KG1 (cell line): ENCODE results near the gene LRRC23.
"Not testable (repeated sequence)": the region's sequence is repeated elsewhere in the genome, so short reads cannot be mapped to it uniquely, and the experiment has no call there.

Source experiments
- DNase-seq: peaks from one replicate; lab custom pipeline; 2025; lab: John Stamatoyannopoulos, UW

The LRRC23 gene

DNA sequence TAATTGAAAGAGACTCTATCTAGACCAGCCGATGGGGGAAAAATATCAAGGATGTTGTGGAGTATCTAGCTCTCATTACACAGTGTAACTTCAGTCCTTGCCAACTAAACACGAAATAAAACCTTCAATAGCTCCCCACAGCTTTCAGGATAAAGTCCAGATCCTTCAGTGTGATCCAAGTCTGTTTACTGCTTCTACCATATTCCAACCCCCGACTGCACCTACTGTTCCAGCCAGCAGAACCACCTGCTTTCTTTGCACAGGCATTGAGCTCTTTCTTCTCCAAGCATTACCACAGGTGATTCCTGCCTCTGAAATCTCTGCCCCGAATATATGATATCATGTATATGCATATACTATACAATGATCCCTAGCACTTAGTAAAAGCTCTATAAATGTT, 2.2 kb upstream of the LRRC23 start:
- DNase-seq: no peak

DNA sequence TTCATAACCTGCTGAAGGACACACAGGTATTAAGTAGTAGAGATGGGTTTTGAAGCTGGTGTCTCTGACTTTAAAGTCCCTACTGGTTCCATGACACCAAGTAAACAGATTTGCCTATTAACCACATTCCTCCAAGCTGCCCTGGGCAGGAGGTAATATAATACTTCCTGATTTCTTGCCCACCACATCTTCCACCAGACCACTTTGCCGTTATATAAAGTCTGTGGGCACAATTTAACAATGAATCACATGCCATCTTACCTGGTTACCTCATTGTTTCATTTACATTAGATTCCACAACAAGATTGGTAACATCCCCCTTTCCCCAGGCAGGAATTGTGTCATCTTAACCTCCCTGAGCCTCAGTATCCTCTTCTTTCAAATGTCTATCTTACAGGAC, 900 bp upstream of the LRRC23 start:
- DNase-seq: no peak

DNA sequence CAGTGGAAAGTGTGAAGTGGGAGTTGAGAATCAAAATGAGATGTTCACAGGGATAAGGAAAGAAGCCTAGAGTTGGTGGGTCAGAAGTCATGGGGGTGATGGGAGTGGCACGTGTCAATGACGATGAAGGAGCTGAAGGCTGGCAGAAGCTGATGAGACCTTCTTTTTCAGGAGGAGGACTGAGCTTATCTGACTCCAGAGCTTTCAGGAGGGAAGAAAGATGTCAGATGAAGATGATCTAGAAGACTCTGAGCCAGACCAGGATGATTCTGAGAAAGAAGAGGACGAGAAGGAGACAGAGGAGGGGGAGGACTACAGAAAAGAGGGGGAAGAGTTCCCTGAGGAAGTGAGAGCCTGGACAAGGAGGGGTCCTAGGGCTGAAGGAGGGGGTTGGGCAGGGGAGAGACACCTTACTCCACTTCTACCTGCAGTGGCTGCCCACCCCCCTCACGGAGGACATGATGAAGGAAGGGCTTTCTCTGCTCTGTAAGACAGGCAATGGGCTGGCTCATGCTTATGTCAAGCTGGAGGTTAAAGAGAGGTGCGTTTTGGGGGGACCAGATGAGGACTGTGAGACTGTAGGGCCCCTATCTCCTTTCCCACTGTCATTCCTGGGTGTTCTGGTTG, 905 bp downstream of the LRRC23 start:
- DNase-seq: no peak

DNA sequence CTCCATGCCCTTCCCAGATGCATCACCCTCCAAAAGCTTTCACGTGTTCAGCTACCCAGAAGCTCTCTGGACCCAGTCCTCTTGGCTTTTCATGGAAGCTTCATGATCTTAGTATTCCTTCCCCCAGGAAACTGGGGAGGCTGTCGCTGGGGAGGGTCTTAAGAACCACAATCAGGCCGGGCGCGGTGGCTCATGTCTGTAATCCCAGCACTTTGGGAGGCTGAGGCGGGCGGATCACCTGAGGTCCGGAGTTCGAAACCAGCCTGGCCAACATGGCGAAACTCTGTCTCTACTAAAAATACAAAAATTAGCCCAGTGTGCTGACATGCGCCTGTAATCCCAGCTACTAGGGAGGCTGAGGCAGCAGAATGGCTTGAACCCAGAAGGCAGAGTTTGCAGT, 3.5 kb downstream of the LRRC23 start:
- DNase-seq: not testable (repeated sequence)

DNA sequence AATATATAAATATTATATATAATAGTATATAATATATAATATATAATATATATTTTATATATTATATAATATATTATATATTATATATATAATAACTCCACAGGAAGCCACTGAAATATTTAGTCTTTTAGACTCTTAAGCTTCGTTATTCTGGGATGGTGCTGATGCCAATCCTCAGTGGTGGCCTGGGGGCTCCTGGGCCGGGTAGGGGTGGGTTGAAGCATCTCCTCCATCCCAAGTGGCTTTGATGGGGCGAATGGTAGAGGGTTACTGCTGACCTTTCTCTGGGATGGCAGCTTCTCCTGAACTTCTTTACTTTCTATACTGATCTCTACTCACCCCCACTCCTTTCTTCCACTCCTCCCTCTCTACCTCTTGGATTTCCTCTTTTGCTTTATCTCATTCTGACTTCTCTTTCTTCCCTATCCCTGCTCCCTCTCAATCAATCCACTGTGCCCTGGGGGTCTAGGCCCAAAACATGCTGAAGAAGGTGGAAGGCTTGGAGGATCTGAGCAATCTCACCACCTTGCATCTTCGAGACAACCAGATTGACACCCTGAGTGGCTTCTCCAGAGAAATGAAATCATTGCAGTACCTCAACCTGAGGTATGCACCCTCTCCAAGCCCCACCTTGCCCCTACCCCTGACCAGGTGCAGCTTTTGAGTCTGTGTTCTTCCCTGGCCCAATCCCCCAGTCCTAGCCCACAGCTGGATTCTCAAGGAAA, 5.0 kb downstream of the LRRC23 start:
- no peak for DNase-seq

DNA sequence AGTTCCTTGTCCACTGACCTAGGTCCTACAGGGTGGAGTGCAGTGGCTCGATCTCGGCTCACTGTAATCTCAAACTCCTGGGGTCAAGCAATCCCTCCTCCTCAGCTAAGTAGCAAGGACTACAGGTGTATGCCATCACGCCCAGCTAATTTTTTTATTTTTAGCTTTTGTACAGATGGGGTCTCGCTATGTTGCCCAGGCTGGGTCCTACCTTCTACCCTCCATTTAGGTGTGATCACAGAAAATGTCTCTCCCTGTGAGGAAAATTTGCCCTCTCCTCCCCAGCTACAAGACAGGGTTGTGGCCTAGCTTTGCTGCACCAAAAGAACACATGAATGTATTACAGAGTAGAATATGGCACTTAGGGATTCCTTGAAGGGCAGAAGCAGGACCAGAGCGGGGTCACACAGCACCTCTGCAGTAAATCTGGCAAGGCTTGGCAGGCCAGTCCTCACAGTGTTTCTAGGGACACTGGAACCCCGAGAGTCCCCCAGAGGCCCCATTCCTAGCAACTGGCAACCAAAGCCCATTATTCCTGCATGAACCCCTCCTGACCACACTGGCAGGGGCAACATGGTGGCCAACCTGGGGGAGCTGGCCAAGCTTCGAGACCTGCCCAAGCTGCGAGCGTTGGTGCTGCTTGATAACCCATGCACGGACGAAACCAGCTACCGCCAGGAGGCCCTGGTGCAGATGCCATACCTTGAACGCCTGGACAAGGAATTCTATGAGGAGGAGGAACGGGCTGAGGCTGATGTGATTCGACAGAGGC, 7.7 kb downstream of the LRRC23 start:
- no peak for DNase-seq

DNA sequence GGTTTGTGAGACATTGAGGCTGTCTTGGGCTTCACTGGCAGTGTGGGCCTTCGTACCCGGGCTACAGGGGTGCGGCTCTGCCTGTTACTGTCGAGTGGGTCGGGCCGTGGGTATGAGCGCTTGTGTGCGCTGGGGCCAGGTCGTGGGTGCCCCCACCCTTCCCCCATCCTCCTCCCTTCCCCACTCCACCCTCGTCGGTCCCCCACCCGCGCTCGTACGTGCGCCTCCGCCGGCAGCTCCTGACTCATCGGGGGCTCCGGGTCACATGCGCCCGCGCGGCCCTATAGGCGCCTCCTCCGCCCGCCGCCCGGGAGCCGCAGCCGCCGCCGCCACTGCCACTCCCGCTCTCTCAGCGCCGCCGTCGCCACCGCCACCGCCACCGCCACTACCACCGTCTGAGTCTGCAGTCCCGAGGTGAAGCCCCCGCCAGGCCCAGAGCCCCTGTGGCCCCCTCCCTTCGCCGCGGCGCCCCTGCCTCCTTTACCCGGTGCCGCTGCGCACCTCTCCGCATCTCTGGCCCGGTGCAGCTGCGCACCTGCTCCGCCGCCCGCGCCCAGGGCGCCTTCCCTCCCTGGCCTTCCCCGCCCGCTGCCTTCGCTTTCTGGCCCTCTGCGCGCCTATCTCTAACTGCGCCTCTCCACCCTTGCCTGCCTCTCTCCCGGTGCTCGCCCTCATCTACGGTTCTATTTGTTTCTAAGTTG, 9.8 kb downstream of the LRRC23 start, which contains the start of gene ENO2:
Gene ENO2 (plus strand): TSS at position 335 of the 701 bp plus-strand sequence. CDS start 1,253 bp downstream, outside the sequence.
- DNase-seq: no peak

DNA sequence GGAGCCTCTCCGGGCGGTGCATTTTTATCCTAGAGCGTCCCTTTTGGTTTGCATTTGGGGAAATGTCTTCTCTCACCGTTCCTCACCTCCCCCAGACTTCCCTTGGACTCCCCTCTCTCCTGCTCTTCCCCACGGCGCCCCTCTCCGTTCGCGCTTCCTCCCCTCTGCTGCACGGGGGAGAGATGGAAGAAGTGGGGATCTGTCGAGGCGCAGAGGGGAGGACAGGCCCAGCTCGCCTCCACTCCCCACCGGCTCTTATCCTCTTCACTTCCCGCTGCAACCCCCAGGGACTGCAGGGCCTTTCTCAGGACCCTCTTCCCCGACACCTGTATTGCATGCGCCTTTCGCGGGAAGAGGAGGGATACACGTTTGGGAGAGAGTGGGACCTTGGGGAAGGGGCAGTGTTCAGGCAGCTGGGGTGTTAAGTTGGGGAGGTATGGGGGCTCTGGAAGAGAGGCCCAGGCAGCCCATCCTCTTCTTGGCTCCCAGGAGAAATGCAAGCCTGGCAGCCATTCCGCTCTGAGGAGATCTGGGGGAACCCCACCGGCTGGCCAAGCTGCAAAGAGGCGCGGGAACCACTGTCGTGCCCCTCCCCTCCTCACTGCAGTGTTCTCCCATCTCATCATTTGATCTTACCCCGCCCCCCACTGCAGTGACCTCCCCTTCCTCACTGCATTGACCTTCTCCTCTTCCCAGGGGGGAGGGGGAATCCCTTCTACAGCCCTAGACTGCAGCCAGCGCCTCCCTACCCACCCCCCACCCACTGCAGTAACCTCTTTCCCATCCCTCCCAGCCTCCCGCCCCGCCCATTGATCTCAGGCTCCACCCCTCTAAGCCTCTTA, 10.5 kb downstream of the LRRC23 start:
- DNase-seq: no peak

DNA sequence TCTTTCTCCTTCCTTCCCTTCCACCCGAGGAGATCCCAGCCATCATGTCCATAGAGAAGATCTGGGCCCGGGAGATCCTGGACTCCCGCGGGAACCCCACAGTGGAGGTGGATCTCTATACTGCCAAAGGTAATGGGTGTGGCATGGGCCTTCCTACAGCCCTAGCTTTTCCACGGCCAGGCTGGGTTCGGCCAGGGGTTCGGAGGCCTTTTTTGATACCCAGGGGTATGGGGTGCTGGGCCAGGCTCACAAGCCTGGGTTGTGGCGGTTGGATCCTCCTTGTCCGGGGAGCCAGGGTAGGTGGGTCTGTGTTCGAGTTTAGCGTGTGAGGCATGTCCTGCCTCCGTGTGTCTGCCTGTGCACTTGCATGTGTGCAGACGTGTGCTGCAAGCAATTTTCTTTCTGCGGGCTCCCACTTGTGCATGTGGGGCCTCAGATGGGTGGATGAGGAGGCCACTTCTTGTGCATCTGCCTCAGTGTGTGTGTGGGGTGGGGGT, 11.2 kb downstream of the LRRC23 start:
- DNase-seq: no peak

DNA sequence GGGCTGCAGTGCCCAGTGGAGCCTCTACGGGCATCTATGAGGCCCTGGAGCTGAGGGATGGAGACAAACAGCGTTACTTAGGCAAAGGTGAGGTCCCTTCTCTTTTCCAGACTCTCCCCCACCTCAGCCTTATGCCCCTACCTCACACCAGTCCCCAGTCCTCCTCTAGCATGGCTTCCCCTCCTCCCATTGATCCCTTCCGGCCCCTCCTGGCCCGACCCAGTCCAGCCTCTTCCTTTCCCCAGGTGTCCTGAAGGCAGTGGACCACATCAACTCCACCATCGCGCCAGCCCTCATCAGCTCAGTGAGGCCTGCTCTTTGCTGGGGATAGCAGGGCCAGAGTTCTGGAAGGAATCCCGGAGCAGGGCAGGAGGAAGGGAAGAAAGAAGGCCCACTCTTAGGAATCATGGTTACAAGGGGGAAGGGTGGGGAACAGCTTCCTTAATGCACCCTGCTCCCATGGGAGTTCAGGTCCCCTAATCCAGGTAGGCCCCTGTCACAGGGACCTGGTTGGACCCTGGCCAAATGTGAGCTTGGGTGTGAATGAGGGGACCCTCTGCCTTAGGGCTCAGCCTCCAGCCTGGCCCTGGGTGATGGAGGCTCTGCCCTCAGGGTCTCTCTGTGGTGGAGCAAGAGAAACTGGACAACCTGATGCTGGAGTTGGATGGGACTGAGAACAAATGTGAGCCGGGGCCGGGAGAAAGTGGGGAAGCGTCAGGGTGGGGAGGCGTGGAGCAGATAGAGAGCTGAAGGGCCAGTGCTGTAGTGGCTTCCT, 12.0 kb downstream of the LRRC23 start:
- no peak for DNase-seq

DNA sequence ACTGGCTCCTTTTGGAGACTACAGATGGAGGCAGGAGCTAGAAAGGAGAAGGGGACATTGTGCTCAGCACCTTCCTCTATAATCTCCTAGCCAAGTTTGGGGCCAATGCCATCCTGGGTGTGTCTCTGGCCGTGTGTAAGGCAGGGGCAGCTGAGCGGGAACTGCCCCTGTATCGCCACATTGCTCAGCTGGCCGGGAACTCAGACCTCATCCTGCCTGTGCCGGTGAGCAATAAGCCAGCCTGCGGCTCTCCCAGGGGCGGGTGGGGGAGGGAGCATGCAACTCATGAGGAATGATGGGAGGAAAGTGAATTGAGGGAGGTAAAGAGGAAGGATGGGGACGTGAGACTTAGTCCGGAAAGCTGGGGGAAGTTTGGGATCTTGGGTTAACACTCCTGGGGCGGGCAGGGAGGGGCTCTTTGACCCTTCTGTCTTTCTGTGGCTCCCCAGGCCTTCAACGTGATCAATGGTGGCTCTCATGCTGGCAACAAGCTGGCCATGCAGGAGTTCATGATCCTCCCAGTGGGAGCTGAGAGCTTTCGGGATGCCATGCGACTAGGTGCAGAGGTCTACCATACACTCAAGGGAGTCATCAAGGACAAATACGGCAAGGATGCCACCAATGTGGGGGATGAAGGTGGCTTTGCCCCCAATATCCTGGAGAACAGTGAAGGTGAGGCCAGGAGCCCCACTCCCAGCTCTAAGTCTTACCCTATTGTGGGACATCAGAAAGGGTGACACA, 13.0 kb downstream of the LRRC23 start:
- no peak for DNase-seq

DNA sequence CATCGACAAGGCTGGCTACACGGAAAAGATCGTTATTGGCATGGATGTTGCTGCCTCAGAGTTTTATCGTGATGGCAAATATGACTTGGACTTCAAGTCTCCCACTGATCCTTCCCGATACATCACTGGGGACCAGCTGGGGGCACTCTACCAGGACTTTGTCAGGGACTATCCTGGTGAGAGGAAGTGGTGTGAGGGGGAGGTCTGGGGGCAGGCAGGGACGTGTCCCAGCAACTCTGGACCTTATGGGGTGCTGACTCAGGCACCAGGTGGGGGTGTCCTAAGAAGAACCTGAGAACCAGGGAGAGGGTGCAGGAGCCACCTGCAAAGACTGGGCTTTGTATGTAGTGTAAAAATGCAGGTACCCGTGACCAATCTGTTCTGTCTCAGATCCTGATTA, 15.0 kb downstream of the LRRC23 start:
- no peak for DNase-seq

DNA sequence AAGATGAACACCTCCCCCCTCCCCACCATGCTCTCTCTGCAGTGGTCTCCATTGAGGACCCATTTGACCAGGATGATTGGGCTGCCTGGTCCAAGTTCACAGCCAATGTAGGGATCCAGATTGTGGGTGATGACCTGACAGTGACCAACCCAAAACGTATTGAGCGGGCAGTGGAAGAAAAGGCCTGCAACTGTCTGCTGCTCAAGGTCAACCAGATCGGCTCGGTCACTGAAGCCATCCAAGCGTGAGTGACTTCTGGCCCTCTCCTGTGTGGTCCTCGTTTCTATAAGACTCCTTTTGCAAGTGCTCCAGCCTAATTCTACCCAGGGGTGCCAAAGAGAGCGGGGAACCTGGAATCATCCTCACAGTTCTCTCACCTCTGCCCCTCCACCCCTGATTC, 16.9 kb downstream of the LRRC23 start:
- no peak for DNase-seq

DNA sequence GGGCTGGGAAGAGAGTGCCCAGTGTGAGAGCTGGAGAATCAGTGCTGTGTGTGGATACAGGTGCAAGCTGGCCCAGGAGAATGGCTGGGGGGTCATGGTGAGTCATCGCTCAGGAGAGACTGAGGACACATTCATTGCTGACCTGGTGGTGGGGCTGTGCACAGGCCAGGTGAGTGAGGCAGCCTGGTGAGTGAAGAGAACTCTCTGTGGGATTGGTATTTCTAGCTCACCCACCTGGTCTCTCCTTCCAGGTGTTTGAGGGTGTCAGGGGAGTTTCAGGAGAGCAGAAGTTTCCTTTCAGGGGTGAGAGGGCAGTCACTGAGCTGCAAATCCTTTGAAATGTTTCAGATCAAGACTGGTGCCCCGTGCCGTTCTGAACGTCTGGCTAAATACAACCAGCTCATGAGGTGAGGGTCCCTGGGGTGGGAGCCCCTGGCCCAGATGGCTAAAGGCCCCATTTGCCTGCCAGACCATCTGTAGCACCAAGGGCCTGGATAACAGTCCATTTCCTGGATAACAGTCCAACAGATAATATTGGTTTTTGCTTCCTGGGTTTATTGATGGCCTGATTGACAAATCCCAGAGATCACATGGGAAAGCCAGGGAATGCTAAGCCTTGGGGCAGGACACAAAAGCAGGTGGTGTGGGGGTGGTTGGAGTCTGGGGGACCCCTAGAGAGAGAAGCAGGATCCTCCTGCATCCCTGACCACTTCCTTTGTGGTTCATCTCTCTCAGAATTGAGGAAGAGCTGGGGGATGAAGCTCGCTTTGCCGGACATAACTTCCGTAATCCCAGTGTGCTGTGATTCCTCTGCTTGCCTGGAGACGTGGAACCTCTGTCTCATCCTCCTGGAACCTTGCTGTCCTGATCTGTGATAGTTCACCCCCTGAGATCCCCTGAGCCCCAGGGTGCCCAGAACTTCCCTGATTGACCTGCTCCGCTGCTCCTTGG, 17.6 kb downstream of the LRRC23 start:
- DNase-seq: no peak

DNA sequence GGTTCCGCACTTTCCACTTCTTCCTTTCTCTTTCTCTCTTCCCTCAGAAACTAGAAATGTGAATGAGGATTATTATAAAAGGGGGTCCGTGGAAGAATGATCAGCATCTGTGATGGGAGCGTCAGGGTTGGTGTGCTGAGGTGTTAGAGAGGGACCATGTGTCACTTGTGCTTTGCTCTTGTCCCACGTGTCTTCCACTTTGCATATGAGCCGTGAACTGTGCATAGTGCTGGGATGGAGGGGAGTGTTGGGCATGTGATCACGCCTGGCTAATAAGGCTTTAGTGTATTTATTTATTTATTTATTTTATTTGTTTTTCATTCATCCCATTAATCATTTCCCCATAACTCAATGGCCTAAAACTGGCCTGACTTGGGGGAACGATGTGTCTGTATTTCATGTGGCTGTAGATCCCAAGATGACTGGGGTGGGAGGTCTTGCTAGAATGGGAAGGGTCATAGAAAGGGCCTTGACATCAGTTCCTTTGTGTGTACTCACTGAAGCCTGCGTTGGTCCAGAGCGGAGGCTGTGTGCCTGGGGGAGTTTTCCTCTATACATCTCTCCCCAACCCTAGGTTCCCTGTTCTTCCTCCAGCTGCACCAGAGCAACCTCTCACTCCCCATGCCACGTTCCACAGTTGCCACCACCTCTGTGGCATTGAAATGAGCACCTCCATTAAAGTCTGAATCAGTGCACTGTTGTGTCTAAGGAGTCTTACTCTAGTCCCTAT, 18.5 kb downstream of the LRRC23 start:
- no peak for DNase-seq

DNA sequence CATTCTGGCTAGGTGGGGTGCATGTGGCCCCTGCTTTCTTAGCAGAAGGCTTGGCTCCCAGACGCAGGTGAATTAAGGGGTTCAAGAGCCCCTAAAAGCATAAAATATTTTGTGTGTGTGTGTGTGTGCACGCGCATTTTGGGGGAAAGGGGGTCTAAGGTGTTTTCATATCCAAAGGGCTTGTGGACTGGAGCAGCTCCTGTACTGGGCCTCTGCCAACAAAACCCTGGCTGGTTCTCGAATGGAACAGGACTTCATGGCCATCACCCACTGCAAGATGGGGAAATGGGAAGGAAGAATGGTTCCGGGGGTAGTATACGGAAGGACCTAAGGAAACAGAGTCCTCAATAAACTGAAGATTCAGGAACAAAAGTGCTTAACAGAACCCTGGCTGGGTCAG, 19.2 kb downstream of the LRRC23 start:
- DNase-seq: no peak

DNA sequence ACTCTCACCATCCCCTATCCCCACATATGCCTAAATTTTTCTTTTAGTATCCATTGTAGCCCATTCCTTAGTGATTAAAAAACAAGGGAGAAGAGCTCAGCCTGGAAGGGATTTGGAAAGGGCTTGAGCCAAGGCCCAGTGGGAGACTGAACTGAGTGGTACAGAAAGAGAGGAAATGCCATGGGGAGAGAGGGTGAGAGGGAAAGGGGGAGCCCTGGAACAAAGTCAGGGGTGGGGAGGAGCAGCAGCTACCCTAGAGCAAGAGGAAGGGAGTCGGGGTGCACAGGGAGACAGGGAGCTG, 20.6 kb downstream of the LRRC23 start:
- DNase-seq: no peak
